ENCODE measurements around the gene ENSA.

DNA sequence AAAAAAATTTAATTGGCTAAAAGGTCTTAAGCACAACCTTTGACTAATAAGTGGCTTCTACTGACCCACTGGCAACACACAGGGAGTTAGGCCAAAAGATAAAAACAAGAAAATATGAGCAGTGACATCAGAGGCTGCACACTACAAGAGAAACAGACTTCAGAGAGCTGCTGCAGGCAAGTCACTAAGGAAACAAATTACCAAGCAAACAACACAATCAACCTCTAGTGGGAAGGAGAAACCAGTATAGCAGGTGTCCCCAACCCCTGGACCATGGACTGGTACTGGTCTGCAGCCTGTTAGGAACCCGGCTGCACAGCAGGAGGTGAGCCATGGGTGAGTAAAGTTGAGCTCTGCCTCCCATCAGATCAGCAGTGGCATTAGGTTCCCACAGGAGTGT lies 20.8 kb upstream of the ENSA start:
- TF ChIP-seq, protein P1, sequence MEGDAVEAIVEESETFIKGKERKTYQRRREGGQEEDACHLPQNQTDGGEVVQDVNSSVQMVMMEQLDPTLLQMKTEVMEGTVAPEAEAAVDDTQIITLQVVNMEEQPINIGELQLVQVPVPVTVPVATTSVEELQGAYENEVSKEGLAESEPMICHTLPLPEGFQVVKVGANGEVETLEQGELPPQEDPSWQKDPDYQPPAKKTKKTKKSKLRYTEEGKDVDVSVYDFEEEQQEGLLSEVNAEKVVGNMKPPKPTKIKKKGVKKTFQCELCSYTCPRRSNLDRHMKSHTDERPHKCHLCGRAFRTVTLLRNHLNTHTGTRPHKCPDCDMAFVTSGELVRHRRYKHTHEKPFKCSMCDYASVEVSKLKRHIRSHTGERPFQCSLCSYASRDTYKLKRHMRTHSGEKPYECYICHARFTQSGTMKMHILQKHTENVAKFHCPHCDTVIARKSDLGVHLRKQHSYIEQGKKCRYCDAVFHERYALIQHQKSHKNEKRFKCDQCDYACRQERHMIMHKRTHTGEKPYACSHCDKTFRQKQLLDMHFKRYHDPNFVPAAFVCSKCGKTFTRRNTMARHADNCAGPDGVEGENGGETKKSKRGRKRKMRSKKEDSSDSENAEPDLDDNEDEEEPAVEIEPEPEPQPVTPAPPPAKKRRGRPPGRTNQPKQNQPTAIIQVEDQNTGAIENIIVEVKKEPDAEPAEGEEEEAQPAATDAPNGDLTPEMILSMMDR (conservative IDR thresholded peaks at IDR 0.05; ENCODE audit: low read depth, low read length) = no peak
- no peak for TF ChIP-seq EZH2phosphoT487 (IDR thresholded peaks at IDR 0.05; ENCODE audit: borderline replicate concordance, low read length)
